Breast epithelium (tissue), 4 donors: ENCODE results near the gene WDR81. TPM values are rescaled to one million over a fixed set of nuclear protein-coding genes. Genes with fewer than 3 reads are reported as not detected.

Source experiments
- DNase-seq, 2 donors: peaks; one replicate each; pipeline ENCODE4 v3.0.0-alpha.2; 2019; ENCODE audit warnings: low spot score in 2 of 2
- H3K27ac ChIP-seq, 2 donors: fragments of 200-600 bp; sonication (generic) in 1 of 2; one replicate each; pipeline ENCODE4 v1.5.1; 2016 to 2019; ENCODE audit warnings: mild to moderate bottlenecking in 1 of 2
- H3K27me3 ChIP-seq, 2 donors: fragments of 200-600 bp; sonication (generic) in 1 of 2; one replicate each; pipeline versions ENCODE4 v1.5.1 to v1.6.0; 2017 to 2019; ENCODE audit warnings: control low read depth in 1 of 2, mild to moderate bottlenecking in 1 of 2
- H3K36me3 ChIP-seq: fragments of 200-600 bp; one replicate; pipeline ENCODE4 v1.5.1; 2019
- H3K4me1 ChIP-seq, 2 donors: fragments of 200-600 bp; sonication (generic); one replicate each; pipeline ENCODE4 v1.5.1; 2016 to 2019; ENCODE audit warnings: control low read depth in 1 of 2
- H3K4me3 ChIP-seq, 3 donors: fragments of 200-600 bp; sonication (generic); 1 replicate in 2 of 3; 2 replicates in 1 of 3; pipeline ENCODE4 v1.5.1; 2016 to 2019; ENCODE audit warnings: mild to moderate bottlenecking in 3 of 3, moderate library complexity in 2 of 3
- H3K9me3 ChIP-seq, 2 donors: fragments of 200-600 bp; sonication (generic) in 1 of 2; one replicate each; pipeline ENCODE4 v1.5.1; 2016 to 2019; ENCODE audit warnings: control low read depth in 1 of 2
- POLR2A ChIP-seq: fragments of 450-650 bp; IDR thresholded peaks from one replicate; pipeline ENCODE4 v1.6.1; 2016; ENCODE audit warnings: antibody characterized with exemption, mild to moderate bottlenecking, moderate library complexity
- POLR2AphosphoS5 ChIP-seq, 3 donors: sonication (generic); formaldehyde crosslinking; IDR thresholded peaks; one replicate each; pipeline ENCODE4 v1.6.1; 2017; ENCODE audit warnings: antibody characterized with exemption in 3 of 3
- intact Hi-C: fragments of 100-400 bp; cut with DNase I; formaldehyde crosslinking; loops from one replicate; pipeline ENCODE4 v1.15.1; 2023; ENCODE audit warnings: low total_unique reads
- total RNA-seq, 3 donors: library from RNA; depleted of rRNA; stranded (reverse); fragments of >200 nt; gene quantifications; one replicate each; pipeline ENCODE4 v1.1.0, GENCODE V29; 2016
- TF ChIP-seq, protein P1 (sequence below), 3 donors: fragments of 450-650 bp; IDR thresholded peaks; one replicate each; pipeline ENCODE4 v1.5.1; 2016 to 2017; ENCODE audit warnings: antibody characterized with exemption in 3 of 3, mild to moderate bottlenecking in 3 of 3, moderate library complexity in 3 of 3

The WDR81 gene
- total RNA-seq, 3 donors from 2014 or later: 36.6 to 52.6 (median 41.6) TPM

DNA sequence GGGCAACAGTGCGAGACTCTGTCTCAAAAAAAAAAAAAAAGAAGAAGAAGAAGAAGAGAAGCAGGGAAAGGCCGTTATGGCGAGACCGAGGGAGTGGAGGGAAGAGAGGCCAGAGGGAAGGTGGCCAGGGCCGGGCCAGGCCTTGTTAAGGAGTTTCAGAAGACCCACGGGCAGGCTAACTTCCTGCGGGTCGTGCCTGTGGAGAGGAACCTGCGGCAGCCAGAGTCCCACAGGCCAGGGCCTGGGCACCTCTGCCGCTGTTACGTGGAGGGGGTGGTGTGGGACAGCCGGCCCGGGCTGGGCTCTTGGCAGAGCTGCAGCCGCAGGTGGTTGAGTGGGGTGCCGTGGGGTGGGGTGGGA, 5.4 kb downstream of the WDR81 start:
- Histone ChIP-seq H3K4me1 (peaks cover 0 to 6% of the 10 kb centered on the region in 2 donors), H3K27me3 (no peaks in the 10 kb centered on the region), H3K36me3 (no peaks in the 10 kb centered on the region), H3K4me3 (peak overlapping the region; percentile 18 to 66 (median 37)), H3K27ac (peak overlapping the region; percentile 93 to 100), H3K9me3 (no peaks in the 10 kb centered on the region)
- intact Hi-C loops: no loop called here
- DNase-seq: no peak
- no peak for TF ChIP-seq POLR2A
- no peak for TF ChIP-seq POLR2AphosphoS5 (IDR thresholded peaks at IDR 0.05)
- TF ChIP-seq, protein P1, sequence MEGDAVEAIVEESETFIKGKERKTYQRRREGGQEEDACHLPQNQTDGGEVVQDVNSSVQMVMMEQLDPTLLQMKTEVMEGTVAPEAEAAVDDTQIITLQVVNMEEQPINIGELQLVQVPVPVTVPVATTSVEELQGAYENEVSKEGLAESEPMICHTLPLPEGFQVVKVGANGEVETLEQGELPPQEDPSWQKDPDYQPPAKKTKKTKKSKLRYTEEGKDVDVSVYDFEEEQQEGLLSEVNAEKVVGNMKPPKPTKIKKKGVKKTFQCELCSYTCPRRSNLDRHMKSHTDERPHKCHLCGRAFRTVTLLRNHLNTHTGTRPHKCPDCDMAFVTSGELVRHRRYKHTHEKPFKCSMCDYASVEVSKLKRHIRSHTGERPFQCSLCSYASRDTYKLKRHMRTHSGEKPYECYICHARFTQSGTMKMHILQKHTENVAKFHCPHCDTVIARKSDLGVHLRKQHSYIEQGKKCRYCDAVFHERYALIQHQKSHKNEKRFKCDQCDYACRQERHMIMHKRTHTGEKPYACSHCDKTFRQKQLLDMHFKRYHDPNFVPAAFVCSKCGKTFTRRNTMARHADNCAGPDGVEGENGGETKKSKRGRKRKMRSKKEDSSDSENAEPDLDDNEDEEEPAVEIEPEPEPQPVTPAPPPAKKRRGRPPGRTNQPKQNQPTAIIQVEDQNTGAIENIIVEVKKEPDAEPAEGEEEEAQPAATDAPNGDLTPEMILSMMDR (IDR thresholded peaks at IDR 0.05): no peak

DNA sequence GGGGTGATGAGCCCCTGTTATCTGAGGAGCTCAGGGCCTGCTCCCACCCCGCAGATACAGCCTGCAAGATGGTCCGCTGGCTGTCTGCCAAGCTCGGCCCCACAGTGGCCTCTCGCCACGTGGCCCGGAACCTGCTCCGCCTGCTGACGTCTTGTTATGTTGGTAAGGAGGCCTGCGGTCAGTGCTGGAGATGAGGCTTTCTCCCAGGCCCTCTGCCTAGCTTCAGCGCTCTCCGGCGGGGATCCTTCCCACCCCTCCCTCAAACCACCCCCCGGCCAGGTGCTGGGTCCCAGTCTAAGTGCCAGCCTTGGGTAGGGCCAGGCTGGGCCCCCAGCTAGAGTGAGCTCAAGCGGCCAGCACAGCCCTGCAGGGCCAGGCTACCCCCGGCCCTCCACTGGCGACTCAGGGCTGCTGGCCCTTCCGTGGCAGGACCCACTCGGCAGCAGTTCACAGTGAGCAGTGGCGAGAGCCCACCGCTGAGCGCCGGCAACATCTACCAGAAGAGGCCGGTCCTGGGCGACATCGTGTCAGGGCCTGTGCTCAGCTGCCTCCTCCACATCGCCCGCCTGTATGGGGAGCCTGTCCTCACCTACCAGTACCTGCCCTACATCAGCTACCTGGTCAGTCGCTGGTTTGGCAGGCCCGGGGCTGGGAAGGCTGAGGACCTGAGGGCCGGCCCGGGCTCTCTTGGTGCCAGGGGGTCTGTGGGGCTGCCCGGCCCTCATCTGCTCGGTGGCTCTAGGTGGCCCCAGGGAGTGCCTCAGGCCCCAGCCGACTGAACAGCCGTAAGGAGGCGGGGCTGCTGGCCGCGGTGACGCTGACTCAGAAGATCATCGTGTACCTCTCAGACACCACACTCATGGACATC, 6.1 kb downstream of the WDR81 start:
- Histone ChIP-seq H3K36me3 (no peaks in the 10 kb centered on the region), H3K4me1 (peaks cover 0 to under 1% of the 10 kb centered on the region in 2 donors), H3K4me3 (peak overlapping the region; percentile 18 to 66 (median 37)), H3K27ac (peak overlapping the region; percentile 93 to 100), H3K27me3 (no peaks in the 10 kb centered on the region), H3K9me3 (no peaks in the 10 kb centered on the region)
- DNase-seq: peak; percentile 76 to 86
- intact Hi-C loops: no loop called here
- no peak for TF ChIP-seq POLR2A
- peak; percentile 48 to 86 (median 82) for TF ChIP-seq POLR2AphosphoS5 (IDR thresholded peaks at IDR 0.05)
- TF ChIP-seq, protein P1 (IDR thresholded peaks at IDR 0.05): no peak

DNA sequence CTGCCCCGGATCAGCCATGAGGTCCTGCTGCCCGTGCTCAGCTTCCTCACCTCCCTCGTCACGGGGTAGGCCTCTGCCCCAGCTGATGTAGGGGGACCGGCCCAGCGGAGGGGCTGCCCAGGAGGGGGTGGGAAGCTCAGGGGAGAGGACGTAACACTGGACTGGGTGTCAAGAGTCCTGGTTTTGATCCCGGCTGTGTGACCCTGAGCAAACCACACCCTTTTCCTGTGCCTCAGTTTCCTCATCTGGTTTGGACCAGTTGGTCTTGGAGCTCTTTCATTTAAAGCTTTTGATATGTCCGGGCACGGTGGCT, 6.6 kb downstream of the WDR81 start:
- intact Hi-C loops: no loop called here
- Histone ChIP-seq H3K4me1 (peaks cover 0 to under 1% of the 10 kb centered on the region in 2 donors), H3K27ac (peak overlapping the region; percentile 93 to 100), H3K27me3 (no peaks in the 10 kb centered on the region), H3K9me3 (no peaks in the 10 kb centered on the region), H3K4me3 (peak overlapping the region in 2 of 3 donors; percentile 37 to 66), H3K36me3 (no peaks in the 10 kb centered on the region)
- peak in 1 of 3 donors; percentile 27 for TF ChIP-seq POLR2AphosphoS5 (IDR thresholded peaks at IDR 0.05)
- no peak for TF ChIP-seq POLR2A
- TF ChIP-seq, protein P1 (IDR thresholded peaks at IDR 0.05): no peak
- no peak for DNase-seq

DNA sequence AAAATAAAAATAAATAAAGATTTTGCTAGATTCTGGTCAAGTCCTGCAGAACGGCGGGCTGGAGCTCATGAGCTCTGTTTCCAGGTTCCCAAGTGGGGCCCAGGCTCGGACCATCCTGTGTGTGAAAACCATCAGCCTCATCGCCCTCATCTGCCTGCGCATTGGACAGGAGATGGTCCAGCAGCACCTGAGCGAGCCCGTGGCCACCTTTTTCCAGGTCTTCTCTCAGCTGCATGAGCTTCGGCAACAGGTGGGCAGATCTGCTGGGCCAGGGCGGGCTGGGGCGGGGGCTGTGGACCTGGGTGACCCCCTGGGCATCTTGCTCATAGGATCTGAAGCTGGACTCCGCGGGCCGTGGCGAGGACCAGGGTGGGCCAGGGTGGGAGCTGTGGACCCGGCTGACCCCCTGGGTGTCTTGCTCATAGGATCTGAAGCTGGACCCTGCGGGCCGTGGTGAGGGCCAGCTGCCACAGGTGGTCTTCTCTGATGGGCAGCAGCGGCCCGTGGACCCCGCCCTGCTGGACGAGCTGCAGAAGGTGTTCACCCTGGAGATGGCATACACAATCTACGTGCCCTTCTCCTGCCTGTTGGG, 7.8 kb downstream of the WDR81 start:
- no peaks in the 10 kb centered on the region for H3K27me3 ChIP-seq
- H3K27ac ChIP-seq: peak overlapping the region in 1 of 2 donors; percentile 52
- DNase-seq: no peak
- no peak overlapping the region for H3K4me3 ChIP-seq
- TF ChIP-seq, protein P1 (IDR thresholded peaks at IDR 0.05): no peak
- TF ChIP-seq POLR2AphosphoS5 (IDR thresholded peaks at IDR 0.05) (no peak), POLR2A (no peak)
- intact Hi-C loops: no loop called here
- peaks cover 0 to 7% of the 10 kb centered on the region in 2 donors for H3K4me1 ChIP-seq
- no peaks in the 10 kb centered on the region for H3K36me3 ChIP-seq
- H3K9me3 ChIP-seq: no peaks in the 10 kb centered on the region

DNA sequence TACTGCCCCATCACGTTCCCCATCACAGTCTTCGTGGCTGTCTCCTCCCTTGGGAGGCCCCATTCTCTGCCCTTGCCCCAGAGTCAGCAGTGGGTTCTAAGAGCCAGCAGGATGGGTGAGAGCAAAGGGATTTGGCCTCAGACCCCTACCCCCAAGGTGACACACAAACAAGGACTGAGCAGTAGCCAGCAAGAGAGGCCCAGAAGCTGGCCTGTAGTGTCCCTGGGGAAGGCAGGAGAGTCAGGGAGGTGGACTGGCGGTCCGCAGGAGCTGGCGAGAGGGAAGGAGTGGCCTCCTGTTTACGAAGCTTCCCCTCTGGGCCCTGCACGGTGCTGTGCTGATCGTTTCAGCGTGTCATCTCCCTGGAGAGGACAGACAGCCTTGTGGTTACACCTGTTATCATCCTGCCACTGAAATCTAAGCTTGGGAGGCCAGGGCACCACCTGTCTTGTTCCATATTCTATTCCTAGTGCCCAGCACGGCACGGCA, 8.4 kb downstream of the WDR81 start:
- Histone ChIP-seq H3K27ac (peak overlapping the region in 1 of 2 donors; percentile 52), H3K36me3 (no peaks in the 10 kb centered on the region), H3K4me3 (no peak overlapping the region), H3K9me3 (no peaks in the 10 kb centered on the region), H3K4me1 (peaks cover 0 to 7% of the 10 kb centered on the region in 2 donors), H3K27me3 (no peaks in the 10 kb centered on the region)
- DNase-seq: no peak
- TF ChIP-seq POLR2AphosphoS5 (IDR thresholded peaks at IDR 0.05): no peak
- TF ChIP-seq, protein P1 (IDR thresholded peaks at IDR 0.05): no peak
- TF ChIP-seq POLR2A: no peak
- intact Hi-C loops: no loop called here
